GM20000 (cell line): ENCODE results near the gene CEP89.

Experiments used
- DNase-seq: peaks from one replicate; pipeline ENCODE4 v3.0.0; 2012; ENCODE audit warnings: low spot score
- TF ChIP-seq, protein P1 (sequence below): IDR thresholded peaks from 2 replicates; pipeline ENCODE4 v1.5.1; 2012; ENCODE audit warnings: mild to moderate bottlenecking, control low read depth; ENCODE audit errors: extremely low read depth, missing control alignments

CEP89 gene

DNA sequence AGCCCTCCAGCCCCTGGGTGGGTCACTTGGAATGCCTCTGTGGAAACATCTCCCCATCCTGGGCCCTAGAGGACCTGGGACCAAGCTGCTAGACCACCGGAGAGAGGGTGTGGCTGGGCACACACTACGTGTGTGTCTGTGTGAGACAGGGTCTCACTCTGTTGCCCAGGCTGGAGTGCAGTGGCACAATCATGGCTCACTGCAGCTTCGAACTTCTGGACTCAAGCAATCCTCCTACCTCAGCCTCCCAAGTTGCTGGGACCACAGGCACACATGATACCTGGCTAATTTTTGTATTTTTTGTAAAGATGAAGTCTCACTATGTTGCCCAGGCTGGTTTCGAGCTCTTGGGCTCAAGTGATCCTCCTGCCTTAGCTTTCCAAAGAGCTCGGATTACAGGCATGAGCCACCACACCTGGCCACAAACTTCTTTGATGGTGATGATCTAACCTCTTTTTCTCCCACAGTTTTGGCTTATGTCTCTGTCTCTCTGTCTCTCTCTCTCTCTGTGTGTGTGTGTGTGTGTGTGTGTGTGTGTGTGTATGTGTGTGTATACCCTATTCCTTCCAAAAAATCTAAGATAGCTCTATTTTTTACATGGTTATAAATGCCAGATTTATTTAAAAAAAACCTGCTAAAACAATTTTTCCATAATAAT lies 70.1 kb downstream of the CEP89 start:
- TF ChIP-seq, protein P1, sequence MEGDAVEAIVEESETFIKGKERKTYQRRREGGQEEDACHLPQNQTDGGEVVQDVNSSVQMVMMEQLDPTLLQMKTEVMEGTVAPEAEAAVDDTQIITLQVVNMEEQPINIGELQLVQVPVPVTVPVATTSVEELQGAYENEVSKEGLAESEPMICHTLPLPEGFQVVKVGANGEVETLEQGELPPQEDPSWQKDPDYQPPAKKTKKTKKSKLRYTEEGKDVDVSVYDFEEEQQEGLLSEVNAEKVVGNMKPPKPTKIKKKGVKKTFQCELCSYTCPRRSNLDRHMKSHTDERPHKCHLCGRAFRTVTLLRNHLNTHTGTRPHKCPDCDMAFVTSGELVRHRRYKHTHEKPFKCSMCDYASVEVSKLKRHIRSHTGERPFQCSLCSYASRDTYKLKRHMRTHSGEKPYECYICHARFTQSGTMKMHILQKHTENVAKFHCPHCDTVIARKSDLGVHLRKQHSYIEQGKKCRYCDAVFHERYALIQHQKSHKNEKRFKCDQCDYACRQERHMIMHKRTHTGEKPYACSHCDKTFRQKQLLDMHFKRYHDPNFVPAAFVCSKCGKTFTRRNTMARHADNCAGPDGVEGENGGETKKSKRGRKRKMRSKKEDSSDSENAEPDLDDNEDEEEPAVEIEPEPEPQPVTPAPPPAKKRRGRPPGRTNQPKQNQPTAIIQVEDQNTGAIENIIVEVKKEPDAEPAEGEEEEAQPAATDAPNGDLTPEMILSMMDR = no peak
- no peak for DNase-seq

GRCh38 chr19:32896516-32897214 lies 75.1 kb downstream of the CEP89 start:
- TF ChIP-seq, protein P1 = no peak
- no peak for DNase-seq

DNA sequence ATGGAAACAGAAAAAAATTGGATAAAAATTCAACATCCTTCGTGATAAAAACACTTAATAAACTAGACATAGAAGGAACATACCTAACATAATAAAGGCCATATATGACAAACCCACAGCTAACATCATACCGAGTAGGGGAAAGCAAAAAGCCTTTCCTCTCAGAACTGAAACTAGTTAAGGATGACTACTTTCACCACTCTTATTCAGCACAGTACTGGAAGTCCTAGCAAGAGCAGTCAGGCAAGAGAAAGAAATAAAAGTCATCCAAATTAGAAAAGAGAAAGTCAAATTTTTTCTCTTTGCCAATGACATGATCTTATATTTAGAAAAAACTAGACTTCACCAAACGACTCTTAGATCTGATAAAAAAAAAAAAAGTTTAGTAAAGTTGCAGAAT lies 76.4 kb downstream of the CEP89 start:
- TF ChIP-seq, protein P1 = no peak
- no peak for DNase-seq

DNA sequence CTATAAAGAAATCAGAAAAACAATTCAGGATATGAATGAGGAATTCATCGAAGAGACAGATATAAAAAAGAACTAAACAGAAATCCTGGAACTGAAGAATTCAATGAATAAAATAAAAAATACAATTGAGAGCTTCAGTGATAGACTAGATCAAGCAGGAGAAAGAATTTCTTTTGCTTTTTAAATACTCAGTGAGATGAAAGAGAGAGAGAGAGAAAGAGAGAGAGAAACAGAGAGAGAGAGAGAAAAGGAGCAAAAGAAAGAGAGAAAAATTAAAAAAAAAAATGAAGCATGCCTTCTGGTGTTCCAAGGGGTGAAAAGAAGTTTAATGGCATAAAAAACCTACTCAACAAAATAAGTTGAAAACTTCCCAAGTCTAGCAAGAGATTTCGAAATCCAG lies 80.1 kb downstream of the CEP89 start:
- TF ChIP-seq, protein P1 = no peak
- DNase-seq = no peak

GRCh38 chr19:32890841-32891240 lies 80.9 kb downstream of the CEP89 start:
- TF ChIP-seq, protein P1 = no peak
- no peak for DNase-seq

- no peak for DNase-seq
- TF ChIP-seq, protein P1 = no peak
Measured at GRCh38 chr19:32890326-32890725, 81.4 kb downstream of the CEP89 start.

- TF ChIP-seq, protein P1 = no peak
- DNase-seq = no peak
Measured at GRCh38 chr19:32889137-32889934, 82.4 kb downstream of the CEP89 start.
